Chondrocyte (in vitro differentiated cells): Measurements from ENCODE around the gene CASP10. TPM values are rescaled to one million over a fixed set of nuclear protein-coding genes. Genes with fewer than 3 reads are reported as not detected.

Experiments
- DNase-seq: peaks from one replicate; pipeline ENCODE4 v3.0.0; 2021; ENCODE audit warnings: mixed read lengths, low spot score
- H3K27ac Mint-ChIP-seq: one replicate; pipeline ENCODE4 v1.8.0; 2021; ENCODE audit warnings: mild to moderate bottlenecking, moderate library complexity, mixed read lengths; ENCODE audit not compliant: unreplicated experiment
- H3K27me3 Mint-ChIP-seq: 2 replicates; pipeline ENCODE4 v1.8.0; 2021; ENCODE audit warnings: low read depth, mixed read lengths
- H3K36me3 Mint-ChIP-seq: 2 replicates; pipeline ENCODE4 v1.8.0; 2021; ENCODE audit warnings: low read depth, mixed read lengths
- H3K4me1 Mint-ChIP-seq: 2 replicates; pipeline ENCODE4 v1.8.0; 2021; ENCODE audit warnings: low read depth, mild to moderate bottlenecking, mixed read lengths
- H3K4me3 Mint-ChIP-seq: one replicate; pipeline ENCODE4 v1.8.0; 2021; ENCODE audit warnings: mild to moderate bottlenecking, moderate library complexity, mixed read lengths; ENCODE audit not compliant: unreplicated experiment
- H3K9me3 Mint-ChIP-seq: 2 replicates; pipeline ENCODE4 v1.8.0; 2021; ENCODE audit warnings: low read depth, mixed read lengths
- CTCF ChIP-seq: fragments of 200-600 bp; sonication (generic); IDR thresholded peaks from 2 replicates; pipeline ENCODE4 v1.5.0; 2021; ENCODE audit warnings: antibody characterized with exemption, mild to moderate bottlenecking, moderate library complexity
- total RNA-seq: library from RNA; stranded (reverse); gene quantifications from 3 replicates; pipeline ENCODE4 v1.2.1, GENCODE V29; 2021

The CASP10 gene
- total RNA-seq, 1 donor from 2014 or later = 0.05 TPM

GRCh38 chr2:201208563-201209252 lies 25.8 kb downstream of the CASP10 start:
- no peak overlapping the region for H3K4me3 Mint-ChIP-seq
- TF ChIP-seq CTCF = no peak
- no peak overlapping the region for H3K27ac Mint-ChIP-seq
- H3K27me3 Mint-ChIP-seq = no peaks in the 10 kb centered on the region
- no peak for DNase-seq
- no peaks in the 10 kb centered on the region for H3K36me3 Mint-ChIP-seq
- peaks cover 9% of the 10 kb centered on the region for H3K4me1 Mint-ChIP-seq
- no peaks in the 10 kb centered on the region for H3K9me3 Mint-ChIP-seq

- Mint-ChIP-seq H3K36me3 (no peaks in the 10 kb centered on the region), H3K4me3 (no peak overlapping the region), H3K4me1 (no peaks in the 10 kb centered on the region), H3K27me3 (no peaks in the 10 kb centered on the region), H3K27ac (no peak overlapping the region), H3K9me3 (no peaks in the 10 kb centered on the region)
- no peak for DNase-seq
- no peak for TF ChIP-seq CTCF
Measured at GRCh38 chr2:201215963-201216362, 33.0 kb downstream of the CASP10 start.

- H3K4me1 Mint-ChIP-seq = no peaks in the 10 kb centered on the region
- H3K9me3 Mint-ChIP-seq = no peaks in the 10 kb centered on the region
- no peak for DNase-seq
- no peak for TF ChIP-seq CTCF
- H3K27ac Mint-ChIP-seq = no peak overlapping the region
- H3K36me3 Mint-ChIP-seq = no peaks in the 10 kb centered on the region
- no peak overlapping the region for H3K4me3 Mint-ChIP-seq
- no peaks in the 10 kb centered on the region for H3K27me3 Mint-ChIP-seq
Measured at GRCh38 chr2:201216918-201217317, 34.0 kb downstream of the CASP10 start.

DNA sequence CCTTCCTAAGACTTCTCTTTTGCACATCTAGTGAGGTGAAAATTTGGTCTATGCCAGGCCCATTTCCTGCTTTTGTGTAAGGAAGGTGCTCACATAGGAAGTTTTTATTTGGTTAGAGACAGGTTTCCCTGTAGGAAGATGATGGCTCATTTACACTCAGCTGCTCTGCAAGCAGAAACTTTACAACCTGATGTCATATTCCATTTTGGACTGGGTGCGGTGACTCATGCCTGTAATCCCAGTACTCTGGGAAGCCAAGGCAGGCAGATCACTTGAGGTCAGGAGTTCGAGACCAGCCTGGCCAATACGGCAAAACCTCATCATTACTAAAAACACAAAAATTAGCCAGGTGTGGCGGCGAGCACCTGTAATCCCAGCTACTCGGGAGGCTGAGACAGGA lies 35.8 kb downstream of the CASP10 start:
- Mint-ChIP-seq H3K4me3 (no peak overlapping the region), H3K27me3 (no peaks in the 10 kb centered on the region), H3K36me3 (no peaks in the 10 kb centered on the region), H3K4me1 (no peaks in the 10 kb centered on the region), H3K27ac (no peak overlapping the region), H3K9me3 (no peaks in the 10 kb centered on the region)
- DNase-seq = no peak
- TF ChIP-seq CTCF = no peak

GRCh38 chr2:201219328-201220096 lies 36.6 kb downstream of the CASP10 start:
- Mint-ChIP-seq H3K27ac (no peak overlapping the region), H3K4me3 (no peak overlapping the region), H3K9me3 (no peaks in the 10 kb centered on the region), H3K27me3 (no peaks in the 10 kb centered on the region), H3K4me1 (no peaks in the 10 kb centered on the region), H3K36me3 (no peaks in the 10 kb centered on the region)
- no peak for DNase-seq
- TF ChIP-seq CTCF = no peak
